ENCODE results near the gene MGAT5B. TPM values are rescaled to one million over a fixed set of nuclear protein-coding genes. Genes with fewer than 3 reads are reported as not detected.

MGAT5B gene
- total and polyA plus RNA-seq, 2 of the 13 experiments (the other 11 are each of a cell fraction or from before 2014, with no cell fraction given), result 0.07 to 0.13 TPM

DNA sequence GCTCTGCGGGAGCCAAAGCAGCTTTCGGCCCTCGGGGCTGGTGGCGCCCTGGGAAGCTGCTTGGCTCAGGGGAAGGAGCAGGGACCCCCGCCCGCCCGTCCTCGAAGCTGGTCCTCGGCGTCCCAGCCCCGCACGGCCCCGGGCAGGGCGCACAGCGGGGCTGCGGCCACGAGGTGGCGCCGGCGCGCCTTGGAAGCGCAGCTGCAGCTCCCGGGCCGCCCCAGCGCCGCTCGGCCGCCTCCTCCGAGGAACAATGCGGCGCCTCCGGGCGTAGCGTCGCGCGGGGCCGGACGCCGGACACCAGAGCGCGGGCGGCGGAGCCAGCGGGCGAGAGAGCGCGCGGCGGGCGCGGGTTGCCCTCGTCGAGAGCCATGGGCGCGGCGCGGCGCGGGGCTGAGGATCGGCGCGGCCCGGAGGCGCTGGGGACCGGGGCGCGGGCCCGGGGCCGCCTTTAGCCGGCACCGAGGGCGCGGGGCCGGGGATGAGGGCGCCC is at the start of gene MGAT5B (continued):
- TF ChIP-seq, protein P1, sequence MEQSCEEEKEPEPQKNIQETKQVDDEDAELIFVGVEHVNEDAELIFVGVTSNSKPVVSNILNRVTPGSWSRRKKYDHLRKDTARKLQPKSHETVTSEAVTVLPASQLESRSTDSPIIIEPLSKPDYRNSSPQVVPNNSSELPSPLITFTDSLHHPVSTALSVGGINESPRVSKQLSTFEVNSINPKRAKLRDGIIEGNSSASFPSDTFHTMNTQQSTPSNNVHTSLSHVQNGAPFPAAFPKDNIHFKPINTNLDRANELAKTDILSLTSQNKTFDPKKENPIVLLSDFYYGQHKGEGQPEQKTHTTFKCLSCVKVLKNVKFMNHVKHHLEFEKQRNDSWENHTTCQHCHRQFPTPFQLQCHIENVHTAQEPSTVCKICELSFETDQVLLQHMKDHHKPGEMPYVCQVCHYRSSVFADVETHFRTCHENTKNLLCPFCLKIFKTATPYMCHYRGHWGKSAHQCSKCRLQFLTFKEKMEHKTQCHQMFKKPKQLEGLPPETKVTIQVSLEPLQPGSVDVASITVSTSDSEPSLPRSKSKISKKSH (CRISPR knock-in tag; IDR thresholded peaks at IDR 0.05; ENCODE audit: borderline replicate concordance), result no peak; the same call in 1 of the 2 replicates
- no peak for TF ChIP-seq ZNF33A (CRISPR knock-in tag; IDR thresholded peaks at IDR 0.05; ENCODE audit: borderline replicate concordance)
- no peak for TF ChIP-seq ZNF317 (CRISPR knock-in tag; IDR thresholded peaks at IDR 0.05)
- peak; percentile 45 for TF ChIP-seq XRCC5 (optimal IDR thresholded peaks at IDR 0.05; ENCODE audit: low read length)
- TF ChIP-seq PPARG (CRISPR knock-in tag; conservative IDR thresholded peaks at IDR 0.05), result no peak
- TF ChIP-seq ZNF382 (CRISPR knock-in tag; IDR thresholded peaks at IDR 0.05; ENCODE audit: borderline replicate concordance), result no peak
- TF ChIP-seq ZNF138 (CRISPR knock-in tag; IDR thresholded peaks at IDR 0.05; ENCODE audit: low read depth), result no peak
- peak; percentile 38; the same call in 1 of the 2 replicates for TF ChIP-seq CAMTA2 (CRISPR knock-in tag; IDR thresholded peaks at IDR 0.05; ENCODE audit: borderline replicate concordance)
- no peak for TF ChIP-seq SMAD3 (CRISPR knock-in tag; IDR thresholded peaks at IDR 0.05)
- TF ChIP-seq SMC3 (IDR thresholded peaks at IDR 0.05; ENCODE audit: low read length), result peak; percentile 43; the same call in 1 of the 2 replicates
- no peak for TF ChIP-seq DR1 (CRISPR knock-in tag; IDR thresholded peaks at IDR 0.05)
- no peak for TF ChIP-seq KLF13 (CRISPR knock-in tag; IDR thresholded peaks at IDR 0.05)
- no peak for TF ChIP-seq SP2 (CRISPR knock-in tag; IDR thresholded peaks at IDR 0.05)
- 0 out of 2 replicates have a peak, but pooled peaks have one; percentile 44 for TF ChIP-seq RELA (CRISPR knock-in tag; IDR thresholded peaks at IDR 0.05)
- TF ChIP-seq IKZF4 (CRISPR knock-in tag; IDR thresholded peaks at IDR 0.05; ENCODE audit: borderline replicate concordance, low read depth, not compliant biosample characterization), result peak; percentile 73
- TF ChIP-seq, protein P2, sequence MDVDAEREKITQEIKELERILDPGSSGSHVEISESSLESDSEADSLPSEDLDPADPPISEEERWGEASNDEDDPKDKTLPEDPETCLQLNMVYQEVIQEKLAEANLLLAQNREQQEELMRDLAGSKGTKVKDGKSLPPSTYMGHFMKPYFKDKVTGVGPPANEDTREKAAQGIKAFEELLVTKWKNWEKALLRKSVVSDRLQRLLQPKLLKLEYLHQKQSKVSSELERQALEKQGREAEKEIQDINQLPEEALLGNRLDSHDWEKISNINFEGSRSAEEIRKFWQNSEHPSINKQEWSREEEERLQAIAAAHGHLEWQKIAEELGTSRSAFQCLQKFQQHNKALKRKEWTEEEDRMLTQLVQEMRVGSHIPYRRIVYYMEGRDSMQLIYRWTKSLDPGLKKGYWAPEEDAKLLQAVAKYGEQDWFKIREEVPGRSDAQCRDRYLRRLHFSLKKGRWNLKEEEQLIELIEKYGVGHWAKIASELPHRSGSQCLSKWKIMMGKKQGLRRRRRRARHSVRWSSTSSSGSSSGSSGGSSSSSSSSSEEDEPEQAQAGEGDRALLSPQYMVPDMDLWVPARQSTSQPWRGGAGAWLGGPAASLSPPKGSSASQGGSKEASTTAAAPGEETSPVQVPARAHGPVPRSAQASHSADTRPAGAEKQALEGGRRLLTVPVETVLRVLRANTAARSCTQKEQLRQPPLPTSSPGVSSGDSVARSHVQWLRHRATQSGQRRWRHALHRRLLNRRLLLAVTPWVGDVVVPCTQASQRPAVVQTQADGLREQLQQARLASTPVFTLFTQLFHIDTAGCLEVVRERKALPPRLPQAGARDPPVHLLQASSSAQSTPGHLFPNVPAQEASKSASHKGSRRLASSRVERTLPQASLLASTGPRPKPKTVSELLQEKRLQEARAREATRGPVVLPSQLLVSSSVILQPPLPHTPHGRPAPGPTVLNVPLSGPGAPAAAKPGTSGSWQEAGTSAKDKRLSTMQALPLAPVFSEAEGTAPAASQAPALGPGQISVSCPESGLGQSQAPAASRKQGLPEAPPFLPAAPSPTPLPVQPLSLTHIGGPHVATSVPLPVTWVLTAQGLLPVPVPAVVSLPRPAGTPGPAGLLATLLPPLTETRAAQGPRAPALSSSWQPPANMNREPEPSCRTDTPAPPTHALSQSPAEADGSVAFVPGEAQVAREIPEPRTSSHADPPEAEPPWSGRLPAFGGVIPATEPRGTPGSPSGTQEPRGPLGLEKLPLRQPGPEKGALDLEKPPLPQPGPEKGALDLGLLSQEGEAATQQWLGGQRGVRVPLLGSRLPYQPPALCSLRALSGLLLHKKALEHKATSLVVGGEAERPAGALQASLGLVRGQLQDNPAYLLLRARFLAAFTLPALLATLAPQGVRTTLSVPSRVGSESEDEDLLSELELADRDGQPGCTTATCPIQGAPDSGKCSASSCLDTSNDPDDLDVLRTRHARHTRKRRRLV (CRISPR knock-in tag; IDR thresholded peaks at IDR 0.05), result no peak
- no peak for TF ChIP-seq HDAC6 (IDR thresholded peaks at IDR 0.05; ENCODE audit: low read depth, low read length)
- TF ChIP-seq ZFP36L1 (CRISPR knock-in tag; IDR thresholded peaks at IDR 0.05), result no peak
- TF ChIP-seq ASH2L (IDR thresholded peaks at IDR 0.05; ENCODE audit: insufficient read length, low read depth, low read length), result no peak
- no peak for TF ChIP-seq FOXO1 (CRISPR knock-in tag; IDR thresholded peaks at IDR 0.05)
- no peak for TF ChIP-seq CEBPB (IDR thresholded peaks at IDR 0.05; ENCODE audit: borderline replicate concordance, low read depth, low read length)
- TF ChIP-seq ZNF33B (CRISPR knock-in tag; IDR thresholded peaks at IDR 0.05), result no peak
- no peak for TF ChIP-seq TOPORS (CRISPR knock-in tag; IDR thresholded peaks at IDR 0.05)
- TF ChIP-seq ZSCAN31 (CRISPR knock-in tag; IDR thresholded peaks at IDR 0.05; ENCODE audit: low read depth), result peak; percentile 51; the same call in 1 of the 2 replicates
- TF ChIP-seq, protein P3, sequence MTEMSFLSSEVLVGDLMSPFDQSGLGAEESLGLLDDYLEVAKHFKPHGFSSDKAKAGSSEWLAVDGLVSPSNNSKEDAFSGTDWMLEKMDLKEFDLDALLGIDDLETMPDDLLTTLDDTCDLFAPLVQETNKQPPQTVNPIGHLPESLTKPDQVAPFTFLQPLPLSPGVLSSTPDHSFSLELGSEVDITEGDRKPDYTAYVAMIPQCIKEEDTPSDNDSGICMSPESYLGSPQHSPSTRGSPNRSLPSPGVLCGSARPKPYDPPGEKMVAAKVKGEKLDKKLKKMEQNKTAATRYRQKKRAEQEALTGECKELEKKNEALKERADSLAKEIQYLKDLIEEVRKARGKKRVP (CRISPR knock-in tag; IDR thresholded peaks at IDR 0.05), result no peak

Data from HepG2 (cell line).